Dedifferentiated amniotic fluid mesenchymal stem cell (primary cell): Measurements from ENCODE around the gene ZSCAN9.
A peak's percentile ranks its signal among the peaks of the same experiment; 100 is the strongest.

Source experiments
- DNase-seq: peaks from one replicate; pipeline ENCODE4 v3.0.0-alpha.2; 2016; ENCODE audit errors: extremely low spot score

Gene ZSCAN9

DNA sequence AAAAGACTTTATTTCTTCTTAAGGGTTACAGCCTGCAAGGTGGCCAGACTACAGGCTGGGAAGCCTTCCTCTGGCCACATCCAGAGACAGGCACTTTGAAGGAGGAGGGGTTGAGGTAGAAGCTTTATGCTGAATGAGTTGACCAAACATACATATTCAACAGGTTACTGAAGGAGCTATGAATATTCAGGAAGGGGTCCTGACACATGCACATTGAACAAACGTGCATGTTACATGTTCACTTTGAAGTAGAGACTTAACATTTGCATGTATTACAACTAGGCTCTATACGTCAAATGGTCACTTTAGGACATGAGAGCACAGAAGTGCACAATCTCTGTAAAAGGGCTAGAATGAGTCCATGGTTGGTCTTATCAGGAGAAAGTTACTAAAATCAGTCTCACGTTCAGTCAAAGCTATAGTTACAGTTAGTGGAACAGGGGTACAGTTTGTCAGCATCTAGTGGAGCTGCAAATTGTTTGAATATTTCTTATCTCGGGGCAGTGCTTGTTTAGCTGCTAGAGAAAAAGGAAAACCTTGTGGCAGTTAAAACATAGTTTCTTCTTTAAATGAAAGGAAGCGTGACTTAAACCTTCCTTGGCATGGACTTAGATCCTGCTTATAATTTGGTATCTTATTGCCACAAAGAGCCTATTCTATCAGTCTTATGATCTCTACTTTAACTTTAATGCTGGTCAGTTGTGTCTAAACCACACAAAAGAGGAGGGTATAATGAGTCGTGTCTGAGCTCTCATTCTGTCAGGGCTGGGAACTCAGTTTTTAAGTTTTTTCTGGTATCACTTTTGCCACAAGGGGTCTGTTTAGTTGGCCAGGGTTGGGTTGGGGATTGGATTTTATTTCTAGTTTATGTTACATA is 4.6 kb upstream of the ZSCAN9 start:
- no peak for DNase-seq

DNA sequence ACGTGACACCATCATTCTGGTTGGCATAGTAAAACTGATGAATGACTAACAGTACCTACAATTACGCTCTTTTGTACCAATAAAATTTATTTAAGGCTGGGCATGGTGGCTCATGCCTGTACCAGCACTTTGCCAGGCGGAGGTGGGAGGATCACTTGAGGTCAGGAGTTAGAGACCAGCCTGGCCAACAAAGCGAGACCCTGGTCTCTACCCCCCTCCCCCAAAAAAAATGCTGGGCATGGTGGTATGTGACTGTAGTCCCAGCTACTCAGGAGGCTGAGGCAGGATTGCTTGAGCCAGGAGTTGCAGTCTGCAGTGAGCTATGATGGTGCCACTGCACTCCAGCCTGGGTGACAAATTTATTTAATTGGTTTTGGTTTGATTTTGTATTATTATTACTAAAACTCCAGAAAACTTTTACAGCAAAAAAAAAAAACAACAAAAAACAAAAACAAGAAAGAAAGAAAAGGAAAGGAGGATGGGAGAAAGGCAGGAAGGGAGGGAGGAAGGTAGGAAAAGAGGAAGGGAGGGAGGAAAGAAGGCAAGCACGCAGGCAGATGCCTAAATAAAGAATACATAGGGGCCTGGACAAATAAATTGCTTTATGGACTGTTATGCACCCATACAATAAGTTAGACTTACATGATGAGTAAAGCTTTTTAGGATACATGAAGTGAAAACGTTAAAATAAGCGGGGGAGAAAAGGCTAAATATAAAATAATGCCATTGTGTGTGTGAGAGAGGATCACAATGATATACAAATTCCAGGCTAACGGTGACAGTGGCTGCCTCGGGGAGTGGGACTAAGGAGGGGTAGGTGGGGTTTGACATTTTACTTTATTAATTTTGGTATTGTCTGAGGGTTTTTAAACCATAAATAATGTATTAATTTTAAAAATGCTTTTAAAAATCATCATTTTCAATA is 682 bp upstream of the ZSCAN9 start:
- DNase-seq, result no peak

DNA sequence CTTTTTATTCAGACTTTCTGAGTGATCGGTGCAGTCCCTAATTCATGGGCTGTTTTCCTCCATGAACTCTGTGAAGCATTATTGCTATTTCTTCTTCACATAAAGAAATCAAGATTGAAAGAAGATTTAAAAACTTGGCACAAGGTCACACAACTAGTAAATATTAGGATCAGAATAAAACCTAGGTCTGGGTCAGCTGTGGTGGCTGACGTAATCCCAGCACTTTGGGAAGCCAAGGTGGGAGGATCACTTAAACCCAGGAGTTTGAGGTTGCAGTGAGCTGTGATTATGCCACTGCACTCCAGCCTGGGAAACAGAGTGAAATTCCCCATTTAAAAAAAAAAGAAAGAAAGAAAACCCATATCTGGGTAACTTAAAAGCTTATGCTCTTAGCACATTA is 1.4 kb downstream of the ZSCAN9 start:
- no peak for DNase-seq

DNA sequence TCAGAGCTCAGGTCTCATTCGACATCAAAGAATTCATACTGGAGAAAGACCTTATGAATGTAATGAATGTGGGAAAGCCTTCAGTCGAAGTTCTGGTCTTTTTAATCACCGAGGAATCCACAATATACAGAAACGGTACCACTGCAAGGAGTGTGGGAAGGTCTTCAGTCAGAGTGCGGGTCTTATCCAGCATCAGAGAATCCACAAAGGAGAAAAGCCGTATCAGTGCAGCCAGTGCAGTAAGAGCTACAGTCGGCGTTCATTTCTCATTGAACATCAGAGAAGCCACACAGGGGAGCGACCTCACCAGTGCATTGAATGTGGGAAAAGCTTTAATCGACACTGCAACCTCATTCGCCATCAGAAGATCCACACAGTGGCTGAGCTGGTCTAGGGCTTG is 7.7 kb downstream of the ZSCAN9 start:
- no peak for DNase-seq

DNA sequence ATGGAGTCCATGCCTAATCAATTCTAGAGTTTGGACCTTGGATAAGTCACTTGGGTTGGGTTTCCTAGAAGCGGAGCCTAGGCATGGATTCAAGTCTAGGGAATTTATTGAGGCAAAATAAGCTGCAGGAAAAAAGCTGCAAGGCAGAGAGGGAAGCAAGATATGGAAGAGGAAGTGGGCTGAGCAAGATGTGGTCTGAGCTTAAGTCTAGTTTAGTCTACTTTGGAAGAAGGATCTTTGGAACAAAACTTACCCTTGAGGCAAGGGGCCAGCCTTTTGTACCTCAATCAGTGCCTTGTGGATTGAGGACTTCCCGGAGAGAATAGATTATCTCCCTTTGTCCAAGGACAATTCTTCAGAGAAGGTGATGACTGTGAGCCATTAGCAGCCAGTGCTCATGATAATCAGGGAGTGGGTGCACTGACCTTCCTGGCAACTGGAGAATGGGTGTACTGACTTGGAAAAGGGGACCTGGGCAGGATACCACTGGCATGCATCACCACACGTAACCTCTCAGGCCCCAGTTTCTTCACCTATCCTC is 10.9 kb downstream of the ZSCAN9 start:
- DNase-seq, result no peak

DNA sequence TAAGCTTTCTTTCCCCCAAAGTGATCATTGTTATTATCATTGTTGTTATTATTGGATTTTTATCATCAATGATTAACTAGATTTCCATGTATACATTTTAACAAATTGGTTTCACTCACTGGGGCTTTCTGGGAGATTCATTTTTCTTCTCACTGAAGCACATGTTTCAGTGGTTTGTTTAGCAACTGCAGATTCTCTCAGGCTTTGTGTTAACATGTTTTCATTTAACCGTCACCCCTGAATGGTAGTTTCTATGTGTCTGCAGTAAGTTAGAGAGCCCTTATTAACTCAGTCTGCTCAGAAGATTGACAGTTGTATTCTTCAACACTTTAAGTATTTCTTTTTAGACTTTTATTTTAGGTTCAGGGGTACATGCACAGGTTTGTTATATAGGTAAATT is 14.6 kb downstream of the ZSCAN9 start:
- DNase-seq, result no peak

DNA sequence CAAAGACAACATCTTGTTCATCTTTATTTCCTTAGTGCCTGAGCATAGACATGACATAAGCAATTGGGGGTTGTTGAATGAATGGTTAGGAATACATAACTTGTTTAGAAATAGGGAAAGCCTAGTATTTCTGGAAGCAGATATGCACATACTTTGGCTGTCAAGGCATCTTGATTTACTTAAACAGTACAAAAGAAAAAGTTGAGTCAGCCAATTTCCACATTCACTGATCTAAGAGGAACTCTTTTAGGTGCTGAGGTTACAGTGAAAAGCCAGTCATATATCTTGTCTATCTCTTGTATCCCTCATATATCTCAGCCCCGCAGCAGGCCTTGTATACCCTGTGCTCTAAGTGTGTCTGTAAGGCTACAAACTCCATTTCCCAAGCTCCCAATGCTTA is 15.4 kb downstream of the ZSCAN9 start:
- no peak for DNase-seq

DNA sequence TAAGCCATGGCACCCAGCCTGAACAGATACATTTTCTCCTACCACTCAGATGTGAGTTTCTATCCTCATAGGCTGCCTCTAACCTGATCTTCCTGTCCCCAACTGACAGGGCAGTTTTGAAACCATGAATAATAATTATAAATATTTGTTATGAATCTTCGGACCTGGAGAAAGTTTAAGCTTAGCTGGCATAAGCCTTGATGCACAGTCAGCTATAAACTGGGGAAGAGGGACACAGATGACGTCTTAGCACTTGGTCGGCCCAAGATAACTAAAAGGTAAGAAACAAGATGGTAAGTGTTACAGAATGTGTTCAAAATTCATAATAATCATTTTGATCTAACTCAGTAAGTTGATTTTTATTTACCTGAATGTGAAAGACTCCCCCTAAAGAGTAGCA is 18.9 kb downstream of the ZSCAN9 start:
- no peak for DNase-seq

DNA sequence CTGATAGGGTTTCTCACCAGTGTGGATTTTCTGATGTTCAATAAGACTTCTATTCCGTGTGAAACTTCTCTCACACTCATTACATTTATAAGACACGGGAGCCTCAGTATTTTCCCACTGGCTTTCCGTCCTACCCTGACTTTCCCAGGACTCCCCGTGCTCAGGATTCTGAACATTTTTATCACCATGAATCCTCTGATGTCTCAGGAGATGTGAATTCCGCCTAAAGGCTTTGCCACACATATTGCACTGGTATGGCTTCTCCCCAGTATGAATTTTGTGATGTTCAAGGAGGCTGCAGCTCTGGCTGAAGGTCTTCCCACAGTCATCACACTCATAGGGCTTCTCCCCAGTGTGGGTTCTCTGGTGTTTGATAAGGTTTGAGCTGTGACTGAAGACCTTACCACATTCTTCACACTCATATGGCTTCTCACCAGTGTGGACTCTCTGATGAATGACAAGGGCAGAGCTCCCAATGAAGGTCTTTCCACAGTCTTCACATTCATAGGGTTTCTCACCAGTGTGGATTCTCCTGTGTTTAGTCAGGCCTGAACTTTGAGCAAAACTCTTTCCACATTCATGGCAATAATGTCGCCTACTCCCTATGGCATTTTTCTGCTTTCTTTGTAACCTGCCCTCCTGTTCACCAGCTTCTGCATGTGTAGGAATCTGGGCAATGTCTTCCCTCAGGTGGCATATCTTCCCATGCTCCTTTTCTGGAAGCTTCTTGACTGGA is 20.3 kb downstream of the ZSCAN9 start:
- DNase-seq, result no peak

DNA sequence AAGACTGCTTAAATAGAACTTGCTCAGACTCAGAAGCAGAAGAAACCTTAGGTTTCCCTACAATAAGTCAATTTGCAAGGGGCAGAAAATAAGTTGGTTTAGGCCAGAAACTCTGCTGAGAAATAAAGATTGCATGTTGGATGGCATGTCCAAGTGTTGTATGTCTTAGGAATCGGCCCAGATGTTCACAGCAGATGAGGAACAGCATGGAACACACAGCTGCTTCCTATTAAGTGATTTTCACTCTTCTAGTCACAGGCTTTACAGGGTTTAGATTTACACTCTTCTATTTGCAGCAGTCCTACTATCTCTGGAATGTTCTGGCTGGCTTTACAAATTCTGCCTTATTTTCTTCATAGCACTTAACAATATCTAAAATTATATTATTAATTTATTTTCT is 23.8 kb downstream of the ZSCAN9 start:
- DNase-seq, result no peak

DNA sequence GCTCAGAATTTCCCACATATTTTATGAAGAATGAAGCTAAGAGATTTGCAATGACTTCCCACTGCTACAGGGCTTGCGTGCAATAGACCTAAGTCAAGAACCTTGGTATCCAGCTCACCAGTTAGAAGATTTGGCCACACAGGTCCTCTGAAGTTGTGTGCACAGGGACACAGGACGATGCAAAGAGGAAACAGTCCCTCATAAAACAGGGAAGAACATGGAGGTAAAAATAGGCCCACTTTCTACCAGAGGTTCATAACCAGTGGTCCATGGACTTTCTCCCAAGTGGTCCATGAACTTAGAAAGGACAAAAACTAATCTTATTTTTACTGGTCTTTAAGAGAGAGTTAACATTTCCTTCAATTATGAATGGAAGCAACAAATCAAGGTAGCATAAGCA is 25.7 kb downstream of the ZSCAN9 start:
- no peak for DNase-seq

DNA sequence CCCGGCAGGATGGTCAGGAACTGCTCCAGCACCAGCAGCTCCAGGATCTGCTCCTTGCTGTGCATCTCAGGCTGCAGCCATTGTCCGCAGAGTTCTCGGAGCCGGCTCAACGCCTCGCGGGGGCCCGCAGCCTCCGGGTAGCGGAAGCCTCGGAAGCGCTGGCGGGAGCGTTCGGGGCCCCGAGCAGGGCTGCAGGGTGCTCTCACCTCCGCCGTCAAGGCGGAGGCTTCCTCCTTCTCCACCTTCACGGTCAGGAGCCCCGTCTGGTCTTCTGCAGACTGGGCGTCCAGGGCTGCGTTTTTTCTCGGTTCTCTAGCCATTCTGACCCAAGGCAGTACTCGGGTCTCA is 26.6 kb downstream of the ZSCAN9 start:
- DNase-seq, result no peak

DNA sequence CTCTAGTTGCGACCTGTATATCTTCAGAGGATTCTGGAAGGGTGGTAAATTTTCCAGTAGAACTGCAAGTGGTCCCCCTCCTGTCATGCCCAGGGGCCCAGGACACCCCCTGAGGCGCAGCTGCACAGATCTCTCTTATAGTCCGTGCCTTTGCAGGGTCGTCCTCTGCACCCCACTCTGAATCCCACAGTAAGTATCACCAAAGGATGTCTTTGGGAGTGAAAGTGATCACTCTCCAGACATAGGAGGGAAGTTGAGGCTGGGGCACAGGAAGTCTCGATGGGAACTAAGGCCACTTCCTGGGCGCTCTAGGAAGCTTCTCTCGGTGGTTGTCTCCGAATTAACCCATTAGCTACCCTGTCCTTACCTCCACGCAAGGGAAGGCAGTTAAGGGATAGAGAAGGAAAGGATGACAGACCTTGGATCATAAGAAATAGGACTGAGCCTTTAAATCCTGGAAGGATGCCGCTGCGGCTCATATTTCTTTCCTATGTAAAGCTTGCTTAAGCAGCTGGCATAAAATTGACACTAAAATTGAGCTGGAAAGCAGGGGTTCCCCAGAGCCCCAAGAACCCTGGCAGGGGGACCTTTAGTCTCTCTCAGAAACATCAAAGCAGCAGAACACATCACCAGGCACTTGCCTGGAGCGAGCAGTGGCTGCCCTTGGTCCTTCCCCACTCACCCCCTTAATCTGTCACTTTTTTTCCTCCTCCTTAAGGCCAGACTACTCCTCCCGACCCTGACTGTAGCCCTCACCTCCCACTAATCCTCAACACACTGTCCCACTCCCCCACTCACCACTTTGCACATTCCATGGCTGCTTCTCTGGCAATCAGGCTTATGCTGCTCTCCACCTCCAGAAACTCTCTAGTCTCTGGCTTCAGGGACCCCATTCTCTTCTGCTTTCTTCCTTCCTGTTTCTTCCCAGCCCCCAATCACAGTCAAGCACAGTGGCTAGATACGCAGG is 27.2 kb downstream of the ZSCAN9 start, which contains the start of gene ZKSCAN4:
TSS of gene ZKSCAN4 (minus strand) at position 261 of the 967 bp plus-strand sequence. CDS start 289 bp downstream, outside the sequence.
- peak; percentile 77 for DNase-seq

DNA sequence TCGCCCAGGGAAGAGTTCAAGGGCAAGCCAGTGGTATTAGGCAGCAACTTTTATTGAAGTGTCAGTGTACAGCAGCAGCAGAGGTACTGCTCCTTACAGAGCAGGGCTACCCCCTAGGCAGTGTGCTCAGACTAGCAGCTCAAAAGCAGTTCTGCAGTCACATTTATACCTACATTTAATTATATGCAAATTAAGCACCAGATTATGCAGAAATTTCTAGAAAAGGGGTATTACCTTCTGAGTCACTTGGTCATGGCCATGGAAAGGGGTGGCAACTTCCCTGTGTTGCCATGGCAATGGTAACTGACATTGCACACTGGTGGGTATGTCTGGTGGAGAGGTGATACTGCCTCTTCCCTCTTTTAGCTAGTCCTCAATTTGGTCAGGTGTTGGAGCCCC is 29.0 kb downstream of the ZSCAN9 start:
- DNase-seq, result no peak

DNA sequence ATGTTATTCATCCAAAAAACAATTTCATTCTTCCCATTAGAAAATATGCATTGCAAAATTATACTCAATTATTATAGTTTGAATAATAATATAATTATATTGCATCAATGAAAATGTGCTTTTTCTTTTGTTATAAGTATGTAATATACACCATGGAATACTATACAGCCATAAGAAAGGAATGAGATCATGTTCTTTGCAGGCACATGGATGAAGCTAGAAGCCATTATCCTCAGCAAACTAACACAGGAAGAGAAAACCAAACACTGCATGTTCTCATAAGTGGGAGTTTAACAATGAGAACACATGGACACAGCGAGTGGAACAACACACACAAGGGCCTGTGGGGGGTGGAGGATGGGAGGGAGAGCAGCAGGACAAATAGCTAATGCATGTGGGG is 32.0 kb downstream of the ZSCAN9 start:
- no peak for DNase-seq

DNA sequence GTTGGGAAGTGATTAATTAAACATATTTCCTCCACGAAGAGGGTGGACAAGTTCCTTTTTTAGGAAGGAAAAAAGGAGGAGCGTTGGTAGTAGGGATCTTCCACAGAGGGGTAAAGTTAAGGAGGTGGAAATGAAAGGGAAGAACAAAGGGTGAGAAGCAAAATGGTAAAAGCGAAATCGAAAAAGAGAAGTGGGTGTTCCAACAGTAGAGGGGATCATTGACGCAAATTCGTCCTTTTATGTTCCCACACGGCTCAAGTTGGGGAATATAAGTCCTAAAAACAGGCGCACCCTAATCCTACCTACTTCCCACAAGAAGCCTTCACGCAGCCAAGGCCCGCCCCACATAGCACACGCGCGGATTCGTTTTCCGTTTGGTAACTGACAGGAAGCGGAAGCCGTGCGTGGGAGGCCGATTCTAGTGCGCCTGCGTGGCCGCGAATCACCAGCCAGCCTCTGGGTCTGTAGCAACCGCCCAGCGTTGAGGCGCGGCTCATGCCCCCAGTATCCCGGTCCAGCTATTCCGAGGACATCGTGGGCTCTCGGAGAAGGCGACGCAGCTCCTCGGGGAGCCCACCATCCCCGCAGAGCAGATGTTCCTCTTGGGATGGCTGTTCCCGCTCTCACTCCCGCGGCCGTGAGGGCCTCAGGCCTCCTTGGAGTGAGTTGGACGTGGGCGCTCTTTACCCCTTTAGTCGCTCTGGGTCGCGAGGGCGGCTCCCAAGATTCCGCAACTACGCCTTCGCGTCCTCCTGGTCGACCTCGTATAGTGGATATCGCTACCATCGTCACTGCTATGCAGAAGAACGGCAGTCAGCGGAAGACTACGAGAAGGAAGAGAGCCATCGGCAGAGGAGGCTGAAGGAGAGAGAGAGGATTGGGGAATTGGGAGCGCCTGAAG is 34.1 kb downstream of the ZSCAN9 start, which contains the start of gene NKAPL:
TSS of gene NKAPL (plus strand) at position 421 of the 901 bp plus-strand sequence. CDS start at position 496, 75 bp downstream.
- peak; percentile 30 for DNase-seq

DNA sequence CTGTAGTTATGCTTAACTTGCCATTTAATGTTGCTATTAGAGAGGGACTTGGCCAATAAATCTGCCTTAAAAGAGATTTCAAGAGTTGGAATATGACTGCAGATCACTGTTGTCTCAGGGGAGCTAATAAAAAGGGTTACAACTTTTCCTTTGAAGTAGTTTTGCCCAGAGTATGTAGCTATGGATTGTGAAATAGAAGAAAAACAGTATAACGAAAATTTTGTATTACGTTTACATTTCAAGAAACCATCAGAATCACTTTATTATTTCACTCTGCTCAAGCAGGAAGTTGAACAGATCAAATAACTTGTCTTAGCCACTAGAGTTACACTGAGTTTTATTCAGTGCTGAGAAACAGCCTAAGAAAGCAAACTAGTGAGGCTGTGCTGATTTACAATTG is 38.8 kb downstream of the ZSCAN9 start:
- no peak for DNase-seq

DNA sequence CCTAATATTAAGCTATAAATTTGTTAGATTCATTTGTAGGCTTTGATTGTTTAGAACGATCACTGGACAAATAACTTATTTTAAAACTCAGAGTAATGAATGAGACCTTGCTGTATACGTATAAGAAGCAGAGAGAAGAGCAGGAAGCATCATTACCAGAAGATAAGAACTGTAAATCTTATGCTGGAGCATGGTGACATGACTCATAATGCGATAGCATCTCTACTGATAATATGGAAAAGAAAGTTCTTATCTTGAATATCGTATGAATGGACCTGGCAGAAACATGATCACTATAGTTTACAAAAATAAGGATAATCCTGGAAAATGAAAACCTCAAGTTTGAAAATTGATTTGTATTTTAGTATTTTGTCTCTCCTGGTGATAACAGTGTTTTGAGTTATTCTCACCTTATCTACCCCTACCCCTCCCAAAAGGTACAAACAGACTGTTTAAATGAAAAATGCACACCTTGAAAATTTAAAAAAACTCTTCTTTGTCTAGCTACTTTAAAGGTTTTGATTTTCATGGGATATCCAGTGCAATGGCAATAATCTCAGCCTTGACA is 39.8 kb downstream of the ZSCAN9 start:
- no peak for DNase-seq

DNA sequence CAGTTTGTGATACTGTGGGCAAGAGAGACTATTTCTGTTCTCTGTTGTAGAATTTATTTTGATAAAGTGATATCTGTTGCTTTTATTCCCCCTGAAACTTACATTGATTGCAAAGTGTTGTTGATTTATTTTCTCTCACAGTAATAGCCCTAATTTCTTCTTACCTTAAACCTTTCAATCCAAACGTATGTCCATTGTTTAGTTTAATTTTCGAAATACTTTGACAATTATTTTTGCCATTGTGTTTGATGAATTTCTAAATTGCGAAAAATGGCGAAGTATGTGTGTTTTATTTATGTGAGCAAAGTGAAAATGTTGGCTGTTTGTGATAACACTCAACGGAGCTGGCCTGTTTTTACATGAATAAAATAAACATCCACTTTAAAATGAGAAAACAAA is 41.5 kb downstream of the ZSCAN9 start:
- DNase-seq, result no peak
